ENCODE measurements around the gene CILP2.

GRCh38 chr19:19488875-19489690, 49.0 kb upstream of the CILP2 start:
- no peak for TF ChIP-seq CTCF (IDR thresholded peaks at IDR 0.05)
- no peak for TF ChIP-seq POLR2A (IDR thresholded peaks at IDR 0.05)
- peak in 1 of 3 donors; percentile 70 for TF ChIP-seq POLR2AphosphoS5 (IDR thresholded peaks at IDR 0.05)

Data from stomach (tissue), 4 donors.